ENCODE data around the gene BDKRB1.

Gene BDKRB1

GRCh38 chr14:96263347-96264199 lies 7.6 kb downstream of the BDKRB1 start:
- no peak for DNase-seq

DNA sequence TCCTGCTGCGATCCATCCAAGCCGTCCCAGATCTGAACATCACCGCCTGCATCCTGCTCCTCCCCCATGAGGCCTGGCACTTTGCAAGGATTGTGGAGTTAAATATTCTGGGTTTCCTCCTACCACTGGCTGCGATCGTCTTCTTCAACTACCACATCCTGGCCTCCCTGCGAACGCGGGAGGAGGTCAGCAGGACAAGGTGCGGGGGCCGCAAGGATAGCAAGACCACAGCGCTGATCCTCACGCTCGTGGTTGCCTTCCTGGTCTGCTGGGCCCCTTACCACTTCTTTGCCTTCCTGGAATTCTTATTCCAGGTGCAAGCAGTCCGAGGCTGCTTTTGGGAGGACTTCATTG lies 8.2 kb downstream of the BDKRB1 start:
- DNase-seq, result no peak

DNA sequence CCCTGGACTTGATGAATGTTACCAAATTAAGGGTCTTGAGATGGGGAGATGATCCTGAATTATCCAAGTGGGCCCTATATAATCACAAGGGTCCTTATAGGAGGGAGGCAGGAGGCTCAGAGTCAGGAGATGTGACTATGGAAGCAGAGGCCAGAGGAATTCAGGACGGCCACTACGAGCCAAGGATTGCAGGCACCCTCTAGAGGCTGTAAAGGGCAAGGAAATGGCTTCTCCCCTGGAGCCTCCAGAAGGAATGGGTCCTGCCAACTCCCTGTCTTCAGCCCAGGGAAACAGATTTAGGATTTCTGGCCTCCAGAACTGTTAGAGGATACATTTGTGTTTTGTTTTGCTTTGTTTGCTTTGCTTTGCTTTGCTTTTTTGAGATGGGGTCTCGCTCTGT lies 8.8 kb downstream of the BDKRB1 start:
- no peak for DNase-seq

DNA sequence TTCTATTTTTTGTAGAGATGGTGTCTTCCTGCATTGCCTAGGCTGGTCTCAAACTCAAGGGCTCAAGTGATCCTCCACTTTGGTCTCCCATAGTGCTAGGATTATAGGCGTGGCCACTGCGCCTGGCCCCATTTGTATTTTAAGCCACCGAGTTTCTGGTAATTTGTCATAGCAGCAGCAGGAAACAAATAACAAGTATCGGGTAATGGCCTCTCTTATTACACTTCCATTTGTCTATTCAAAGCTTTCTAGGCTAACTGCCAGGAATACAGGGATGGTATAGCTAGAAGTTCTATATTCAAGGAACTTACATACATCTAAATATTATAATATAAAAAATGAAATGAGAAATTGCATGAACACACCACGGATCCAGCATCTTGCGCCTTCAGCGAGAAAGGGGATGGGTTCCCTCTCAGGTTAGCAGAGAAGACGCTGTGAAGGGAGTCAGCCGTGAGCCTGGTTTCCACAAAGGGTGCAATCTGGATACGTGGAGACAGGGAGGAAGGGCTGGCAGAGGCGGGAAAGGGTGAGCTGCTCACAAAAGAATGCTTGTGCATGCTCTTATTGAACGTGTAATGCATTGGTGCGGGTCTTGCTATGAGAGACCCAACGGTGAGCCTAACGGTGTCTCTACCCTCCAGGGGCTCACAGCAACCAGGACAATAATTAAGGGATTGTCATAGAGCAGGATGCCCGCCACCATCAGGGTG lies 9.5 kb downstream of the BDKRB1 start:
- no peak for DNase-seq

DNA sequence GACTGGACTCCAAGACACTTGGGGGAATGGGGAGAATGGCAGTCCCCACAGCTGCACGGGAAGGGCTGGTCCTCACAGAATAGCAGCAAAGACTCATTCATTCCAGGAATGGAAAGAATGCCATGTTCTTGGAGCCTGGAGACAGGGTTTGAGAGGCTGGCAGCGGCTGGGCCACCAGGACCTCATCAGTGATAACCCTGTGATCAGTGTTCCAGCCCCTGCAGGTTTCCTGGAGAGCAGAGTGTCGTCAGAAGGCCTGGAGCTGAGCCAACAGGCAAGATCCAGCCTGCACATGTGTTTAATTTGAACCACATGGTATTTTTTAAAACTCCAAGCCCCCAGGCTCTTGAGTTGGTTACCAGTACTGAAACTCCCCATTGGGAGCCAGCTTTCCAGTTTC lies 11.3 kb downstream of the BDKRB1 start:
- no peak for DNase-seq

DNA sequence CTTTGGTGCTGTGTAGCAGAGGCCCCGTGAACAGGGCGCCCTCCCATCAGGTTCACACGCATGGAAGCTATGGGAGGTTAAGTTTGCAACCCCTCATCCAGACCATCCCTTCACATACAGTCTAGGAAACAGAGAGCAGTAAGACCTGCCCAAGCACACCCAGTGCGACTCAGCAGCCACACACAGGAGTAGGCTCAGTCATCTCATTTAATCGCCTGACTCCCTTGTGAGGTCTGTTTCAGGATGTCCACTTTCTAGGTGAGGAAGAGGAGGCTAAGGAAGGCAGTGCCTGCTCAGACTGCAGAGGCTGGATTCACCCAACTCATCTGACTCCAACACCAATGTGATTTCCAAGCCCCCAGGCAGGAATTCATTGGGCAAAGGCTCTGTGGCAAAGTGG lies 11.9 kb downstream of the BDKRB1 start:
- DNase-seq, result no peak

DNA sequence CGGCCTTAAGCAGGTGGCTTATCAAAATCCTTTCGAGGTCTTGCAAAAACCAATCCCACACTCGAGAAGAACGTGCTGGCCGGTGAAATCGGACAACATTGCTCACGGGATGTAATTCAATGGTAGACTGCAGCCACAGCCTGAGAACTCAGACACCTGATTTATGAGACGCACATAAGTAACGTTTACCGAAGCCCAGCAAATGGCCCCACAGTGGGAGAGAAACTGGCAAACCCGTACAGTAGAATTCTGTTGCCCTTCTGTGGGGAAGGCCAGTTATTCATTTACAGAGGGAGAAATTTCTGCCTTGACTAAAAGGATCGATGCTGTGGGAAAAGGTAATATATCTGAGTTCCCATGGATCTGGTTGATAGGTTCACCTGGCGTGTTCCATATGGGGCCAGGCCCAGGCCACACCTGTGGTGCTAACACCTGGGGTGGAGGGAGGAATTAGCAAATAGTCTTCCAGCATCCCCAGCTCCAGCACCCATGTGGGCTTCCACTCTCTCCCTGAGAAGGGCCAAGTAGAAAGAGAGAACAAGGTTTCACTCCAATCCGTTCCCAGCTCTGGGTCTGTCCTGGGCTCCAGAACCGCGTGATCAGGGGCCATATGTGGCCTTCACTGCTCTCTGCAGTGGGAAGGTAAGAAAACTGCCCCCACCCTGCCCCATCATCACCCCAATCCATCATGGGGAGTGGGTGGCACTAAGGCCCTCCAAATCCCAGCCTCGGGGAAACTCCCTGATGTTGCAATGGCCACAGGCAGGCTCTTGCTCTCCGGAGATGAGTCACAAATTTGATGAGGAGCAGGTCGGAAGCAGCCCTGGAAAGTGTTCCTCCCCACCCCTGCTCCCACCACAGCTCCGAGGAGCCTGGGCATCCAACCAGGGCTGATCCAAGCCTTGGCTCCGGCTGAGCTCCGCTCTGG lies 12.7 kb downstream of the BDKRB1 start:
- DNase-seq, result no peak

- DNase-seq, result no peak
Observed at GRCh38 chr14:96269359-96269710, 13.3 kb downstream of the BDKRB1 start.

DNA sequence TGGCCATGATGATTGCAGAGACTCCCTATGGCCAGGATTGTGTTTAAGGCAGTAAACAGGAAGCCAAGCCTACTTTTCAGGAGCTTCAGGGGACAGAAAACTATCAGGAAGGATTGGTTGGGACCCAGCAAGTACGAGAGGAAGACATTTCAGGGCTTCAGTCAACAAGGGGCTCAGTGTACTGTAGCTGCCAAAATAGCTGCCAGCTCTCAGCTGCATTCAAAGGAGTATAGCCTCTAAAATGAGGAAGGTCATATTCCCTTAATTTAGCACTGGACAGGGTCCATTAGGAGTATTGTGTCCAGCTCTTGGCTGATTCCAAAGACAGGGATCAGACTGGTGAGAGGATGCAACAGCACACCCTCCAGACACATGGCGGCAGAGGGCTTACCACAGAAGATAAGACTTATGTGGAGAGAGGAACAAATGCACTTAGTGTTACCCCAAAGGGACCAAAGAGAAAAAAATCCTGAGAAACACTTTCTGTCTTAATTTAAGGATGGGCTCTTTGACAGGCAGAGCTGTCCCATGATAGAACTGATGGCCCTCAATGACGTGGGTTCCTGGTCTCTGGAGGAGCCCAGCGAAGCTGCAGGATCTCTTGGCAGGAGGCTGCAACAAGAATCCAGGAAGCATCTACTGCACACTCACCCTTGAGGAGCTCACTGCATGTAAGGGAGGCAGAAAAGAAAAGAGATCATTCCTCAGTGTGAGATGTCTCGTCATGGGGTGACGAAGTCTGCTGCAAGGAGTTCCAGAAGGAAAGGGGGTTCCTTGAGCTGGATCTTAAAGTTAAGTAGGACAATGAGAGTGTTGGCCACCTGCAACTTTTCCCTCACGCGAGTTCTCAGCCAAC lies 14.8 kb downstream of the BDKRB1 start:
- DNase-seq, result no peak

DNA sequence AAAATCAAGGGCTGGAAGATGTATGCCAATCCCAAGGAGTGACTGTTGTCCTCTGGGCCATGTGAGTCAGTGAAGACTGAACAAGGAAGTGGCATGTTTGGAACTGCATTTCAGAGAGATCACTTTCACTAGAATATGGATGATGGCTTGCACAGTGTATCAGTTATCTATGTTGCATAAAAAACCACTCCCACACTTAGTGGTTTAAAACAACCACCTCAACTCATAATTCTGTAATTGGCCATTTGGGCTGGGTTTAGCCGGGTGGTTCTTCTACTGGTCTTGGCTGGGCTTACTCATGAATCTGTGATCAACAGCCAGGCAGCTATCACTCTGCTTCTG lies 15.4 kb downstream of the BDKRB1 start:
- DNase-seq, result no peak

GRCh38 chr14:96272777-96273473 lies 16.9 kb downstream of the BDKRB1 start:
- no peak for DNase-seq

DNA sequence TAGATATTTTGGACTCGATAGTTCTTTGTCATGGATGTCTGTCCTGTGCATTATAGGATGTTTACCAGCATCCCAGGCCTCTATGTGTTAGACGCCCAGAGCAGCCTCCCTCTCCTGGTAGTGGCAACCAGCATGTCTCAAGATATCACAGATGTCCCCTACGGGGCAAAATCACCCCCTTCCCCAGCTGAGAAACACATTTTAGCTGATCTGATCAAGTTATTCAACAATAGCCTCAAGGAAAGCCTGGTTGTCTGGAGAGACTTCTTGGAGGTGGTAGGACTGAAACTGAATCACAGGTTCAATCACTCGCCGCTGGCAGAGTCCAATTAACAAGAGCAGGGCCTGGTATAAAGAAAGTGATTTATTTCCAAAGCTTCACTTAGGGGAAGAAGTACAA lies 17.6 kb downstream of the BDKRB1 start:
- DNase-seq, result no peak

DNA sequence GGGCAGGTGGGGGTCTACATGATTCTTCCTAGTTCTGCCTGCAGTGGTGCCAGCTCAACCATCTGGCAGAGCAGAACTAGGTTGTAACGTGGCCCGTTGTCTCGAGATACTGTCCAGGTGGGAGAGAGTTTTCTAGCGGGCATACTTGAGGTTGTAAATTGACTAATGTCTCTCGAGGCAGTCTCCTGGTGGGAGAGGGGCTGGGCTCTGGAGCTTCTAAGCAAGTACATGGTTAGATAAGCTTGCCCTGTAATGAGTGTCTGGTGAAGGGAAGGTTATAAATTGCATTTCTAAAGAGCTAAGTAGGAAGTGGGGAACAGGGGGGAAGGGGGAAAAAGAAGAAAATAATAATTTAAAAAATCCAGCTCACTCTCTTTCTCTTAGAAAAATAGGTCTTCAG lies 18.1 kb downstream of the BDKRB1 start:
- no peak for DNase-seq

DNA sequence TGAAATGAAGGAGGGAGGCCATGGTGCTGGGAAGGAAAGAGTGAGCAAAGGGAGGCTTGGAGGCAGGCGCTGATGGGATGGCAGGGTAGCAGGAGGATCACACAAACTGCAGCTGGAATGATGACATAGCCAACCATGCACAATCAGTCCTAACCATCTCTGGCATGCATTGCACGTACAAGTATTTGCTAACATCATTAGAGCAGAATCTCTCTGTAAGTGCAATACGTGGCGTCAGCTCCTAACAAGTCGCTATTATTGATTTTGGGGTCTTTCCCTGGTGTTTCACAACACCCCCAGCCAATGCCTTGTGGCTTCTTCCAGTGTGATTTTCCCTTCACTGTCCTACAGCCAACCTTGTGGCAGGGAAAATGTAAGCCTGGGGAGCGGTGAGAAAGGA lies 18.5 kb downstream of the BDKRB1 start:
- DNase-seq, result no peak

DNA sequence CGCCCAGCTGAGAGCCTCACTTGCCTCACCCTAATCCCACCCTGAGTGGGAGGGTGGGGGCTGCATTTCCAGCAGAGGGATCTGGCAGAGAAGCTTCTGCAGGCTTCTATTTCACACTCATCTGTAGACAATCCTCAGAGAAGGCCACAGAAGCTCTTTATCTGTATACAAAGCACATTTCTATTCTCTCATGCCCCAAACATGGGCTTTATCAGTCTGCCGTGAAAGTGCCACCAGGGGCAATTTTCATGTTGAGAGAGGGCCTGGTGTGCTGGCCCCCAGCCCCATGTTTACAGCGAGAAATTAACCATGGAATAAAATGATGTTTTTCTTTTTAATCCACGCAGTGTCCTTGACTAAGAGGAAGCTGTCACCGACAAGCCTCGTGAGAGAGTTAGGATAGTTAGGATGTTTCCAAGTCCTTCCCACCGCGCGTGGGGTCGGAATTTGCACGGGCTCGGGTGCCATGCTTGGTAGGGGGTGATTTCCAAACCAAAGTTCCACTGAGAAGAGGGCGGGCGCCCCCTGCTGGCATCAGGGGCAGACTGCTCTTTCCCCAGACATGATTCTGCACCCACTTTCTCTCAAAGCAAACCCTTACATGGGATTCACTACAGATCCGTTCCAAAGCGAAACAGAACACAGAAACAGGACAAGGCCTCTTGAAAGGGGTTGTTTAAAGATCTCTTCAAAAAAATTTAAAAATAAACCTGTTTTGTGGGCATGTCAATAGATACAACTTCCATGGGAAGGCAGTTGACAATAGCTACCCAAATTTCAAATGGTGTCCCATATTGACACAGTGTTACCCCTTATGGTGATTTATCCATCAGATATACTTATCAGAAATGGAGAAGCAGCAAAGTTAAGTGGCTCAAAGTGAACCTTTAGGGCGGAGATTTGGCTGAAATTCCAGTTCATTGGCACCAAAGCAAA lies 19.4 kb downstream of the BDKRB1 start:
- DNase-seq, result no peak

DNA sequence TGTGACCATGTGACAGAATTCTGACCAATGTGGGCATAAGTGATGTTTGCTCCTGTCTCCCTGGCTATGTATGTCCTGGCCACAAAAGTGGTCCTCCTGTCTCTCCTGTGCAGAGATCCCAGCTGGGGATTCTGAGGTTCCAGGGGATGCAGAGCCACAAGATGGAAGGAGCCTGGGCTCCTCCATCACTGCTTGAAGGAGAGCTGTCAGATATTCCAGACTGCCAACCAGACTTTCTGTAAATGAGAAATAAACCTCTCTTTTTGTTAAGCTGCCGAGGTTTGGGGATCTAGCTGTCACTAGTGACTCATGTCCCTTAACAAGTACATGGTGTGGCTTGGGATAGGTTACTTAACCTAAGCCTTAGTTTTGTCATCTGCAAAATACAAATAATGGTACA lies 21.9 kb downstream of the BDKRB1 start:
- DNase-seq, result no peak

- no peak for DNase-seq
Observed at GRCh38 chr14:96279564-96279963, 23.6 kb downstream of the BDKRB1 start.

- no peak for DNase-seq
Observed at GRCh38 chr14:96280104-96280503, 24.1 kb downstream of the BDKRB1 start.

DNA sequence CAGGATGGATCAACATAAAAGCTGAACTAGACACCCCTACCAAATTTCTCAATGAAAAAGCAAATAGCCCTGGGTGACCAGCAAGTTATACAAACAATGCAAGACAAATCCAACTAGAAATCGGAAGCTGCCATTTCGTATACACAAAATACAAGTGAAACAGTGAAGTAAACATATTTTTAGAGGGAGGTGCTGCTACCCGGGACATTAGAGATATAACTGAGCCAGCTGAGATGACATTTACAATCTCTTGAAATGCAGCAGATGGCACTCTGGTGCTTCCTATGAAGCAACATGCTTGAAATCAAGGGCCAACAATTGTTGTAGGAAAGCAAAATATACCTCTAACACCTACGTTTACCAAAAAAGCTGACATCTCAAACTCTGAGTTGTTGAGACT lies 25.5 kb downstream of the BDKRB1 start:
- no peak for DNase-seq

DNA sequence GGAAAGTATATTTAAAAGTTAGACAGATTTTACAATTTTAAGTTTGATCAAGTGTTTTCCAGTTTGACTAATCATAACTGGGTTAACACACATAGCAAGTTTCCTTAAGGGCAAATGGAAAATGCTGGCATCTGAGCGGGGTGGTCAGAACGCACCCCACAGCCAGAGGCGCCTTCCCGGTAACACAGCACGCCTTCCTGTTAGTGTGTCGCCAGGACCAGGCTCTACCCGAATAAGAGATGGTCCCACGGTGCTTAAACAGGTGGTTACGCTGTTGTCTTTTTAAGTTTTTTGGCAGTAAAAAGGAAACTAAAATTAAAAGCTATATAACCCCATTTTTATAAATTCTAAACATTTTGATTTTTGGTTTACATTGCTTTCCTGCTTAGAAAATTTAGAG lies 28.0 kb downstream of the BDKRB1 start:
- no peak for DNase-seq

DNA sequence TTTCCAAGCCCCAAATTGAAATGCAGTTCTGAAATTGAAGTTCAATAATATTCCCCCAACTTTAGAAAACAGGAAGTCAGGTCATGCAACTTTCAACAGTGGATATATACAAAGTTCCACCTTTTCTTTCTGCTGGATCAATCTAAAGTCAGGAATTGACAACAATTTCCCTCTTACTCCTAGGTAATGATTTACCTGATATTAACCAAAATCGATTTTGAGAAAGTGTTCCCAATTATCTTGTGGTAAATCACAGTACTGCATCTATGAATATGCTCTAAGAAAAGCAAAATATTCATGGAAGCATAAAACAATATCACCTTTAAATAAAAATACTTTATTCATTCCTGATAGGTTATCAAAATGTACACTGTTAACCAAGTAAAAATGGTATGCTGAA lies 28.4 kb downstream of the BDKRB1 start:
- no peak for DNase-seq
